HepG2 (cell line): ENCODE data around the gene ATG2A. TPM values are rescaled to one million over a fixed set of nuclear protein-coding genes. Genes with fewer than 3 reads are reported as not detected.

Source experiments
- FOXK1 ChIP-seq: sonication (generic); formaldehyde crosslinking; IDR thresholded peaks from 2 replicates; pipeline ENCODE4 v1.4.0; 2020; ENCODE audit warnings: low read depth, missing genetic modification reagents, borderline replicate concordance
- GTF2F1 ChIP-seq: fragments of 150-350 bp; IDR thresholded peaks from 2 replicates; pipeline ENCODE4 v1.6.1; 2014; ENCODE audit warnings: low read length
- HDAC1 ChIP-seq: sonication (generic); formaldehyde crosslinking; IDR thresholded peaks from 2 replicates; pipeline ENCODE4 v1.5.1; 2020; ENCODE audit warnings: mild to moderate bottlenecking, missing genetic modification reagents
- HOXD1 ChIP-seq: sonication (generic); formaldehyde crosslinking; IDR thresholded peaks from 2 replicates; pipeline ENCODE4 v1.5.0; 2020; ENCODE audit warnings: missing genetic modification reagents
- RFXANK ChIP-seq: IDR thresholded peaks from 2 replicates; pipeline ENCODE4 v1.6.1; 2016
- SMARCE1 ChIP-seq: fragments of 450-650 bp; IDR thresholded peaks from 2 replicates; pipeline ENCODE4 v1.6.1; 2017; ENCODE audit warnings: borderline replicate concordance
- TAF1 ChIP-seq: sonication (generic); formaldehyde crosslinking; IDR thresholded peaks from 2 replicates; pipeline ENCODE4 v1.4.0; 2020; ENCODE audit warnings: missing genetic modification reagents
- ZNF224 ChIP-seq: sonication (generic); formaldehyde crosslinking; IDR thresholded peaks from 2 replicates; pipeline ENCODE4 v1.5.0; 2020; ENCODE audit warnings: mild to moderate bottlenecking, missing genetic modification reagents
- ZNF33A ChIP-seq: sonication (generic); formaldehyde crosslinking; IDR thresholded peaks from 2 replicates; pipeline ENCODE4 v1.5.1; 2020; ENCODE audit warnings: missing genetic modification reagents, mild to moderate bottlenecking, moderate library complexity, borderline replicate concordance
- ZNF782 ChIP-seq: sonication (generic); formaldehyde crosslinking; IDR thresholded peaks from 2 replicates; pipeline ENCODE4 v1.4.0; 2020; ENCODE audit warnings: missing genetic modification reagents, mild to moderate bottlenecking, borderline replicate concordance
- polyA plus RNA-seq, 8 experiments: library from polyadenylated mRNA; depleted of rRNA in 3 of 8; stranded (reverse) in 7 of 8; unstranded in 1 of 8; fragments of >200 nt; fragmentation: Illumina TruSeq in 4 of 8; extraction: Trizol in 4 of 8; gene quantifications; 2 replicates each; pipeline versions ENCODE4 v1.2.1 to v1.2.3, GENCODE V29; 2011 to 2016; ENCODE audit warnings: low read depth in 4 of 8, missing spikeins in 1 of 8, mixed read lengths in 1 of 8; ENCODE audit not compliant: insufficient read depth in 1 of 8
- total RNA-seq, 5 experiments: library from RNA; depleted of rRNA; stranded (reverse); fragments of >200 nt; fragmentation: Illumina TruSeq; extraction: Trizol; gene quantifications; 2 replicates each; pipeline ENCODE4 v1.2.3, GENCODE V29; 2016; ENCODE audit warnings: low read depth in 1 of 5
- TF ChIP-seq, protein P1 (sequence below): sonication (generic); formaldehyde crosslinking; IDR thresholded peaks from 2 replicates; pipeline ENCODE4 v1.4.0; 2020; ENCODE audit warnings: mild to moderate bottlenecking, missing genetic modification reagents
- TF ChIP-seq, protein P2 (sequence below), 2 experiments: fragments of 450-650 bp in 1 of 2; sonication (generic) in 1 of 2; formaldehyde crosslinking in 1 of 2; IDR thresholded peaks; 2 replicates each; pipeline versions ENCODE4 v1.6.1 to v1.8.0; 2016 to 2022; ENCODE audit warnings: antibody characterized with exemption in 1 of 2, mild to moderate bottlenecking in 1 of 2, missing genetic modification reagents in 1 of 2
- TF ChIP-seq, protein P3 (sequence below): sonication (generic); formaldehyde crosslinking; IDR thresholded peaks from 2 replicates; pipeline ENCODE4 v1.9.0; 2021; ENCODE audit warnings: missing genetic modification reagents, mild to moderate bottlenecking, borderline replicate concordance
- TF ChIP-seq, protein P4 (sequence below): sonication (generic); formaldehyde crosslinking; IDR thresholded peaks from 2 replicates; pipeline ENCODE4 v1.4.0; 2020; ENCODE audit warnings: missing genetic modification reagents, mild to moderate bottlenecking, borderline replicate concordance
- TF ChIP-seq, protein P5 (sequence below): sonication (generic); formaldehyde crosslinking; IDR thresholded peaks from 2 replicates; pipeline ENCODE4 v1.4.0; 2020; ENCODE audit warnings: missing genetic modification reagents

Gene ATG2A
- total and polyA plus RNA-seq, 2 of the 13 experiments (the other 11 are each of a cell fraction or from before 2014, with no cell fraction given), result 6.7 to 8.0 TPM

DNA sequence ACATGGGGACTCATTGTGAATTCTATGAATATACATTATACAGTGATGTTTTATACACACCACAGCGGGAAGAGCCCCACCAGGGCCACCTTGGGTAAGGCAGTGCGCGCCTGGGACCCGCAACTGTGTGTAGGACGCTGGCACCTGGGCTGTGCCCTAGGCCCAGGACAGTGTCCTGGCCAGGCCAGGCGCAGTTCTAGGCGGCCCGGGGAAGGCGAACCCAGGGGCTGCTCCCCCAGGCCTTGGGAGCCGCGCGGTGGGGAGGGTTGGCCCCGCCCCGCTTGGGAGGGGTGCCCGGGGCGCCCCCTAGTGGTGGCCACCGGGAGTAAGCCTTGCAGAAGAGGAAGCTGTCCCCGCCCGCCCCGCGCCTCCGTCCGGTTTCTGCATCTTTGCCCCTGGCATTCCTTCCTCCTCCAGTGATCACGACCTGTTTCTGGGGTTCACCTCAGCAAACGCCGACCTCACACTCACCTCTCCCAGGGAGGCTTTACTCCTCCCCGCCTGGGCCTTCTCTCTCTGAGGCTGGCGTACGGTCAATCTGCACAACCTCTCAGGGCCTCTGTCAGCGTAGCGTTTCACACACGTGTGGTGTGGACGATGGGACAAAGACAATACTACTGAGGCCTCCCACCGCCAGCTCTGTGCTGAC lies 29.1 kb downstream of the ATG2A start (continued):
- no peak for TF ChIP-seq TAF1 (CRISPR knock-in tag)
- no peak for TF ChIP-seq ZNF782 (CRISPR knock-in tag)
- TF ChIP-seq GTF2F1, result no peak
- no peak for TF ChIP-seq SMARCE1
- TF ChIP-seq, protein P1, sequence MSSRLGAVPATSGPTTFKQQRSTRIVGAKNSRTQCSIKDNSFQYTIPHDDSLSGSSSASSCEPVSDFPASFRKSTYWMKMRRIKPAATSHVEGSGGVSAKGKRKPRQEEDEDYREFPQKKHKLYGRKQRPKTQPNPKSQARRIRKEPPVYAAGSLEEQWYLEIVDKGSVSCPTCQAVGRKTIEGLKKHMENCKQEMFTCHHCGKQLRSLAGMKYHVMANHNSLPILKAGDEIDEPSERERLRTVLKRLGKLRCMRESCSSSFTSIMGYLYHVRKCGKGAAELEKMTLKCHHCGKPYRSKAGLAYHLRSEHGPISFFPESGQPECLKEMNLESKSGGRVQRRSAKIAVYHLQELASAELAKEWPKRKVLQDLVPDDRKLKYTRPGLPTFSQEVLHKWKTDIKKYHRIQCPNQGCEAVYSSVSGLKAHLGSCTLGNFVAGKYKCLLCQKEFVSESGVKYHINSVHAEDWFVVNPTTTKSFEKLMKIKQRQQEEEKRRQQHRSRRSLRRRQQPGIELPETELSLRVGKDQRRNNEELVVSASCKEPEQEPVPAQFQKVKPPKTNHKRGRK (CRISPR knock-in tag), result no peak
- TF ChIP-seq ZNF33A (CRISPR knock-in tag), result no peak
- 0 out of 2 replicates have a peak, but pooled peaks have one; percentile 59 for TF ChIP-seq HOXD1 (CRISPR knock-in tag)
- peak; percentile 6; the same call in 1 of the 2 replicates for TF ChIP-seq HDAC1 (CRISPR knock-in tag)
- TF ChIP-seq ZNF224 (CRISPR knock-in tag), result no peak
- TF ChIP-seq, protein P2, sequence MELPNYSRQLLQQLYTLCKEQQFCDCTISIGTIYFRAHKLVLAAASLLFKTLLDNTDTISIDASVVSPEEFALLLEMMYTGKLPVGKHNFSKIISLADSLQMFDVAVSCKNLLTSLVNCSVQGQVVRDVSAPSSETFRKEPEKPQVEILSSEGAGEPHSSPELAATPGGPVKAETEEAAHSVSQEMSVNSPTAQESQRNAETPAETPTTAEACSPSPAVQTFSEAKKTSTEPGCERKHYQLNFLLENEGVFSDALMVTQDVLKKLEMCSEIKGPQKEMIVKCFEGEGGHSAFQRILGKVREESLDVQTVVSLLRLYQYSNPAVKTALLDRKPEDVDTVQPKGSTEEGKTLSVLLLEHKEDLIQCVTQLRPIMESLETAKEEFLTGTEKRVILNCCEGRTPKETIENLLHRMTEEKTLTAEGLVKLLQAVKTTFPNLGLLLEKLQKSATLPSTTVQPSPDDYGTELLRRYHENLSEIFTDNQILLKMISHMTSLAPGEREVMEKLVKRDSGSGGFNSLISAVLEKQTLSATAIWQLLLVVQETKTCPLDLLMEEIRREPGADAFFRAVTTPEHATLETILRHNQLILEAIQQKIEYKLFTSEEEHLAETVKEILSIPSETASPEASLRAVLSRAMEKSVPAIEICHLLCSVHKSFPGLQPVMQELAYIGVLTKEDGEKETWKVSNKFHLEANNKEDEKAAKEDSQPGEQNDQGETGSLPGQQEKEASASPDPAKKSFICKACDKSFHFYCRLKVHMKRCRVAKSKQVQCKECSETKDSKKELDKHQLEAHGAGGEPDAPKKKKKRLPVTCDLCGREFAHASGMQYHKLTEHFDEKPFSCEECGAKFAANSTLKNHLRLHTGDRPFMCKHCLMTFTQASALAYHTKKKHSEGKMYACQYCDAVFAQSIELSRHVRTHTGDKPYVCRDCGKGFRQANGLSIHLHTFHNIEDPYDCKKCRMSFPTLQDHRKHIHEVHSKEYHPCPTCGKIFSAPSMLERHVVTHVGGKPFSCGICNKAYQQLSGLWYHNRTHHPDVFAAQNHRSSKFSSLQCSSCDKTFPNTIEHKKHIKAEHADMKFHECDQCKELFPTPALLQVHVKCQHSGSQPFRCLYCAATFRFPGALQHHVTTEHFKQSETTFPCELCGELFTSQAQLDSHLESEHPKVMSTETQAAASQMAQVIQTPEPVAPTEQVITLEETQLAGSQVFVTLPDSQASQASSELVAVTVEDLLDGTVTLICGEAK (IDR thresholded peaks at IDR 0.05), result no peak
- TF ChIP-seq, protein P2 (CRISPR knock-in tag; IDR thresholded peaks at IDR 0.05), result no peak
- TF ChIP-seq, protein P3, sequence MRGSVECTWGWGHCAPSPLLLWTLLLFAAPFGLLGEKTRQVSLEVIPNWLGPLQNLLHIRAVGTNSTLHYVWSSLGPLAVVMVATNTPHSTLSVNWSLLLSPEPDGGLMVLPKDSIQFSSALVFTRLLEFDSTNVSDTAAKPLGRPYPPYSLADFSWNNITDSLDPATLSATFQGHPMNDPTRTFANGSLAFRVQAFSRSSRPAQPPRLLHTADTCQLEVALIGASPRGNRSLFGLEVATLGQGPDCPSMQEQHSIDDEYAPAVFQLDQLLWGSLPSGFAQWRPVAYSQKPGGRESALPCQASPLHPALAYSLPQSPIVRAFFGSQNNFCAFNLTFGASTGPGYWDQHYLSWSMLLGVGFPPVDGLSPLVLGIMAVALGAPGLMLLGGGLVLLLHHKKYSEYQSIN (CRISPR knock-in tag), result no peak
- TF ChIP-seq, protein P4, sequence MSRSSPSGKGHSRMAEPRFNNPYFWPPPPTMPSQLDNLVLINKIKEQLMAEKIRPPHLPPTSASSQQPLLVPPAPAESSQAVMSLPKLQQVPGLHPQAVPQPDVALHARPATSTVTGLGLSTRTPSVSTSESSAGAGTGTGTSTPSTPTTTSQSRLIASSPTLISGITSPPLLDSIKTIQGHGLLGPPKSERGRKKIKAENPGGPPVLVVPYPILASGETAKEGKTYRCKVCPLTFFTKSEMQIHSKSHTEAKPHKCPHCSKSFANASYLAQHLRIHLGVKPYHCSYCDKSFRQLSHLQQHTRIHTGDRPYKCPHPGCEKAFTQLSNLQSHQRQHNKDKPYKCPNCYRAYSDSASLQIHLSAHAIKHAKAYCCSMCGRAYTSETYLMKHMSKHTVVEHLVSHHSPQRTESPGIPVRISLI (CRISPR knock-in tag), result no peak
- 0 out of 2 replicates have a peak, but pooled peaks have one; percentile 33 for TF ChIP-seq FOXK1 (CRISPR knock-in tag)
- TF ChIP-seq, protein P5, sequence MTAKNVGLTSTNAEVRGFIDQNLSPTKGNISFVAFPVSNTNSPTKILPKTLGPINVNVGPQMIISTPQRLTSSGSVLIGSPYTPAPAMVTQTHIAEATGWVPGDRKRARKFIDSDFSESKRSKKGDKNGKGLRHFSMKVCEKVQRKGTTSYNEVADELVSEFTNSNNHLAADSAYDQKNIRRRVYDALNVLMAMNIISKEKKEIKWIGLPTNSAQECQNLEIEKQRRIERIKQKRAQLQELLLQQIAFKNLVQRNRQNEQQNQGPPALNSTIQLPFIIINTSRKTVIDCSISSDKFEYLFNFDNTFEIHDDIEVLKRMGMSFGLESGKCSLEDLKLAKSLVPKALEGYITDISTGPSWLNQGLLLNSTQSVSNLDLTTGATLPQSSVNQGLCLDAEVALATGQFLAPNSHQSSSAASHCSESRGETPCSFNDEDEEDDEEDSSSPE (CRISPR knock-in tag), result no peak
- no peak for TF ChIP-seq RFXANK (CRISPR knock-in tag)
